ENCODE data around the gene HSPBP1. TPM values are rescaled to one million over a fixed set of nuclear protein-coding genes. Genes with fewer than 3 reads are reported as not detected.

The HSPBP1 gene
- total RNA-seq, 1 experiment from 2014 or later: 122 TPM

DNA sequence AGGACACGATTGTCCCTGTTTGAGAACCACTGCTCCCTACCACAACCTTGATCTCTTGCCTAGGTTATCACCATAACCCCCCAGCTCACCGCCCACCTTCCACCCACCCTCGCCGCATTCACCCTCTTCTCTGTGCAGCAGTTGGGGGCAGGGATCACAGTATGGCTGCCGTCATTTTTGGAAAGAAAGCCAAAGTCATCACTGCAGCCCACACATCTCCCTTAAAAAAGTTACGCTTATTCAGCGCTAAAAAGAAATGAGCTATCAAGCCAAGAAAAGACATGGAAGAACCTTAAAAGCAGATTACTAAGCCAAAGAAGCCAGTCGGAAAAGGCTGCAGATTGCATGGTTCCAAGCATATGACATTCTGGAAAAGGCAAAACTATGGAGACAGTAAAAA is 10.6 kb downstream of the HSPBP1 start:
- intact Hi-C loops (cut with micrococcal nuclease): no loop called here
- Histone ChIP-seq H3K36me3 (ENCODE audit: low read depth, low read length) (peaks cover 14% of the 10 kb centered on the region), H3K4me1 (ENCODE audit: insufficient read depth, low read length) (no peaks in the 10 kb centered on the region), H3K79me2 (ENCODE audit: low read length) (peaks cover 6% of the 10 kb centered on the region), H4K20me1 (ENCODE audit: low read length) (no peaks in the 10 kb centered on the region), H3K27ac (ENCODE audit: low read length) (no peak overlapping the region), H3K4me3 (ENCODE audit: low read length) (no peak overlapping the region), H3F3A (ENCODE audit: low read length, unreplicated experiment) (no peaks in the 10 kb centered on the region), H3K9me3 (ENCODE audit: low read length) (no peaks in the 10 kb centered on the region), H3K4me2 (ENCODE audit: low read length) (no peak overlapping the region), H3K27me3 (ENCODE audit: low read length) (no peaks in the 10 kb centered on the region), H3K9me2 (replicated peaks; ENCODE audit: low read length) (no peaks in the 10 kb centered on the region), H2AFZ (ENCODE audit: low read length) (no peak overlapping the region), H3K9ac (ENCODE audit: low read length) (no peak overlapping the region)
- DNase-seq (no peak), ATAC-seq (no peak)
- POLR2A ChIA-PET (ENCODE audit: unreplicated experiment): no interaction called here
- TF ChIP-seq EZH2phosphoT487 (IDR thresholded peaks at IDR 0.05; ENCODE audit: borderline replicate concordance, low read length) (no peak), EZH2 (IDR thresholded peaks at IDR 0.05; ENCODE audit: low read length, unreplicated experiment) (no peak)
- TF ChIP-seq, protein P1, sequence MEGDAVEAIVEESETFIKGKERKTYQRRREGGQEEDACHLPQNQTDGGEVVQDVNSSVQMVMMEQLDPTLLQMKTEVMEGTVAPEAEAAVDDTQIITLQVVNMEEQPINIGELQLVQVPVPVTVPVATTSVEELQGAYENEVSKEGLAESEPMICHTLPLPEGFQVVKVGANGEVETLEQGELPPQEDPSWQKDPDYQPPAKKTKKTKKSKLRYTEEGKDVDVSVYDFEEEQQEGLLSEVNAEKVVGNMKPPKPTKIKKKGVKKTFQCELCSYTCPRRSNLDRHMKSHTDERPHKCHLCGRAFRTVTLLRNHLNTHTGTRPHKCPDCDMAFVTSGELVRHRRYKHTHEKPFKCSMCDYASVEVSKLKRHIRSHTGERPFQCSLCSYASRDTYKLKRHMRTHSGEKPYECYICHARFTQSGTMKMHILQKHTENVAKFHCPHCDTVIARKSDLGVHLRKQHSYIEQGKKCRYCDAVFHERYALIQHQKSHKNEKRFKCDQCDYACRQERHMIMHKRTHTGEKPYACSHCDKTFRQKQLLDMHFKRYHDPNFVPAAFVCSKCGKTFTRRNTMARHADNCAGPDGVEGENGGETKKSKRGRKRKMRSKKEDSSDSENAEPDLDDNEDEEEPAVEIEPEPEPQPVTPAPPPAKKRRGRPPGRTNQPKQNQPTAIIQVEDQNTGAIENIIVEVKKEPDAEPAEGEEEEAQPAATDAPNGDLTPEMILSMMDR (conservative IDR thresholded peaks at IDR 0.05; ENCODE audit: low read depth, low read length): no peak
- no TSS peak for BruUV-seq (replicated peaks)
- CTCF ChIA-PET: no interaction called here

DNA sequence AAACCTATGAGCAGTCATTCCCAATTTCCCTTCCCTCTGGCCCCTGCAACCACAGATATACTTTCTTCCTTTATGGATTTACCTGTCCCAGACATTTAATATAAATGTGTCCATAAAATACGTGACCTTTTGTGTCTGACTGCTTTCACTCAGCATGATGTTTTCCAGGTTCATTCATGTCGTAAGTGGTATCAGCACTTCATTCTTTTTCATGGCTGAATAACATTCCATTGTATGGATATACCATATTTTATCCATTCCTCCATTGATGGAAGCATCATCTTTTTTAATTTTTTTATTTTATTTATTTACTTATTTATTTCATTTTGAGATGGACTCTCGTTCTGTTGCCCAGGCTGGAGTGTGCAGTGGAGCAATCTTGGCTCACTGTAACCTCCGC is 13.1 kb downstream of the HSPBP1 start:
- intact Hi-C loops (cut with micrococcal nuclease): no loop called here
- H3K4me2 ChIP-seq (ENCODE audit: low read length): no peak overlapping the region
- no peak for DNase-seq
- no TSS peak for BruUV-seq (replicated peaks)
- no peaks in the 10 kb centered on the region for H3F3A ChIP-seq (ENCODE audit: low read length, unreplicated experiment)
- H3K4me3 ChIP-seq (ENCODE audit: low read length): no peak overlapping the region
- no peaks in the 10 kb centered on the region for H4K20me1 ChIP-seq (ENCODE audit: low read length)
- H3K27ac ChIP-seq (ENCODE audit: low read length): no peak overlapping the region
- H3K9ac ChIP-seq (ENCODE audit: low read length): no peak overlapping the region
- H3K9me3 ChIP-seq (ENCODE audit: low read length): no peaks in the 10 kb centered on the region
- peaks cover 9% of the 10 kb centered on the region for H3K36me3 ChIP-seq (ENCODE audit: low read depth, low read length)
- no peak overlapping the region for H2AFZ ChIP-seq (ENCODE audit: low read length)
- H3K27me3 ChIP-seq (ENCODE audit: low read length): no peaks in the 10 kb centered on the region
- ChIA-PET POLR2A (ENCODE audit: unreplicated experiment) (no interaction called here), CTCF (no interaction called here)
- no peak for ATAC-seq
- H3K79me2 ChIP-seq (ENCODE audit: low read length): peaks cover 6% of the 10 kb centered on the region
- H3K9me2 ChIP-seq (replicated peaks; ENCODE audit: low read length): no peaks in the 10 kb centered on the region
- TF ChIP-seq EZH2phosphoT487 (IDR thresholded peaks at IDR 0.05; ENCODE audit: borderline replicate concordance, low read length) (no peak), EZH2 (IDR thresholded peaks at IDR 0.05; ENCODE audit: low read length, unreplicated experiment) (no peak)
- TF ChIP-seq, protein P1 (conservative IDR thresholded peaks at IDR 0.05; ENCODE audit: low read depth, low read length): no peak
- H3K4me1 ChIP-seq (ENCODE audit: insufficient read depth, low read length): no peaks in the 10 kb centered on the region

DNA sequence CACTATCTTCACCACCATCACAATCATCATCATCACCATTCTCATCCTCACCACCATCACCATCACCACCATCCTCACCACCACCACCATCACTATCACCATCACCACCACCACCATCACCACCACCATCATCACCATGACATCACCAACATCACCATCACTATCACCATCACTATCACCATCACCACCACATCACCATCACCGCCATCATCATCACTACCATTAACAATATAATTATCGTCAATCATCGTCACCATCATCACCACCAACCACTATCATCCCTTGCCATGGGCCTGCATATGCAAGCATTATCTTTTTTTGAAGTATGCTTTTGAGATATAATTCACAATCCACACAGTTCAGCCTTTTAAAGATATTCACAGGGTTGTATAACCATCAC is 13.5 kb downstream of the HSPBP1 start:
- no peak overlapping the region for H3K27ac ChIP-seq (ENCODE audit: low read length)
- no peaks in the 10 kb centered on the region for H4K20me1 ChIP-seq (ENCODE audit: low read length)
- H3K36me3 ChIP-seq (ENCODE audit: low read depth, low read length): peaks cover 9% of the 10 kb centered on the region
- TF ChIP-seq, protein P1 (conservative IDR thresholded peaks at IDR 0.05; ENCODE audit: low read depth, low read length): no peak
- TF ChIP-seq EZH2phosphoT487 (IDR thresholded peaks at IDR 0.05; ENCODE audit: borderline replicate concordance, low read length): no peak
- TF ChIP-seq EZH2 (IDR thresholded peaks at IDR 0.05; ENCODE audit: low read length, unreplicated experiment): no peak
- CTCF ChIA-PET: no interaction called here
- no peak overlapping the region for H3K9ac ChIP-seq (ENCODE audit: low read length)
- no peak overlapping the region for H3K4me2 ChIP-seq (ENCODE audit: low read length)
- intact Hi-C loops (cut with micrococcal nuclease): no loop called here
- H3K4me3 ChIP-seq (ENCODE audit: low read length): no peak overlapping the region
- no peak for DNase-seq
- ATAC-seq: no peak
- POLR2A ChIA-PET (ENCODE audit: unreplicated experiment): no interaction called here
- peaks cover 6% of the 10 kb centered on the region for H3K79me2 ChIP-seq (ENCODE audit: low read length)
- no peaks in the 10 kb centered on the region for H3K9me2 ChIP-seq (replicated peaks; ENCODE audit: low read length)
- H3F3A ChIP-seq (ENCODE audit: low read length, unreplicated experiment): no peaks in the 10 kb centered on the region
- H2AFZ ChIP-seq (ENCODE audit: low read length): no peak overlapping the region
- H3K27me3 ChIP-seq (ENCODE audit: low read length): no peaks in the 10 kb centered on the region
- H3K9me3 ChIP-seq (ENCODE audit: low read length): no peaks in the 10 kb centered on the region
- no TSS peak for BruUV-seq (replicated peaks)
- no peaks in the 10 kb centered on the region for H3K4me1 ChIP-seq (ENCODE audit: insufficient read depth, low read length)

Data from PC-3 (cell line).